AG04449 (cell line): ENCODE data around the gene TP73.

Source experiments
- CTCF ChIA-PET: fragments of 350-600 bp; formaldehyde crosslinking; extraction: SDS; loops from one replicate; lab custom pipeline; 2021; ENCODE audit warnings: antibody characterized with exemption; lab: Yijun Ruan, JAX
- POLR2A ChIA-PET: fragments of 400-600, 350-600 bp; formaldehyde crosslinking; extraction: SDS; loops from one replicate; lab custom pipeline; 2020; ENCODE audit warnings: antibody characterized with exemption, inconsistent platforms; lab: Yijun Ruan, JAX
- DNase-seq: peaks from one replicate; pipeline ENCODE4 v3.0.0-alpha.2; 2010; ENCODE audit warnings: low read depth, low spot score
- H3K4me3 ChIP-seq: 2 replicates; pipeline ENCODE4 v1.5.1; 2011; ENCODE audit warnings: low read depth, mild to moderate bottlenecking, control low read depth, low read length
- CTCF ChIP-seq: IDR thresholded peaks from one replicate; pipeline ENCODE4 v1.5.1; 2011; ENCODE audit warnings: mild to moderate bottlenecking, moderate library complexity, low read length, control low read depth, inconsistent platforms; ENCODE audit not compliant: insufficient read depth; ENCODE audit errors: missing control alignments

Gene TP73

GRCh38 chr1:3623441-3624199 lies 28.7 kb upstream of the TP73 start:
- POLR2A ChIA-PET: interaction anchor here (0.6 to 0.7 kb wide), 2 partner anchors 16 to 516 kb away, joined by 3 read pairs; no protein-coding TSS in a partner anchor
- DNase-seq: no peak

GRCh38 chr1:3624200-3625136 lies 27.8 kb upstream of the TP73 start, which contains the start of gene TPRG1L:
TPRG1L (plus strand) TSS chr1:3625015; CDS start chr1:3625073, 58 bp downstream.
- no peak for TF ChIP-seq CTCF
- H3K4me3 ChIP-seq: peak within 1 kb of the TSS; percentile 94

More at GRCh38 chr1:3623441-3624199, 28.7 kb upstream of the TP73 start:
- CTCF ChIA-PET: interaction anchor here (0.9 to 6.4 kb wide), 10 partner anchors 12 to 171 kb away, joined by 3 to 166 read pairs (median 6); no protein-coding TSS in a partner anchor
- peak overlapping the region; percentile 94 for H3K4me3 ChIP-seq
- no peak for TF ChIP-seq CTCF

GRCh38 chr1:3625151-3625907 lies 27.0 kb upstream of the TP73 start:
- ChIA-PET CTCF (interaction anchor here (1.0 to 2.3 kb wide), 2 partner anchors 135 to 172 kb away, joined by 5 to 8 read pairs; no protein-coding TSS in a partner anchor), POLR2A (no interaction called here)
- no peak for DNase-seq
- H3K4me3 ChIP-seq: peak overlapping the region; percentile 68
- no peak for TF ChIP-seq CTCF

More at GRCh38 chr1:3624200-3625136, 27.8 kb upstream of the TP73 start, which contains the start of gene TPRG1L:
- POLR2A ChIA-PET: interaction anchor here (0.6 kb wide), 1 partner anchor 517 kb away, joined by 3 read pairs; no protein-coding TSS in a partner anchor
- CTCF ChIA-PET: interaction anchor here (0.6 to 6.4 kb wide), 9 partner anchors 16 to 172 kb away, joined by 3 to 166 read pairs (median 6); no protein-coding TSS in a partner anchor
- DNase-seq: peak; percentile 34

- no peak for TF ChIP-seq CTCF
- POLR2A ChIA-PET: no interaction called here
- CTCF ChIA-PET: interaction anchor here (0.6 to 2.3 kb wide), 3 partner anchors 135 to 218 kb away, joined by 3 to 8 read pairs (median 5); no protein-coding TSS in a partner anchor
- H3K4me3 ChIP-seq: peak overlapping the region; percentile 68; the same call in 1 of the 2 replicates
- DNase-seq: no peak
Observed at GRCh38 chr1:3626025-3626424, 26.3 kb upstream of the TP73 start.

GRCh38 chr1:3627515-3628253 lies 24.6 kb upstream of the TP73 start:
- TF ChIP-seq CTCF: no peak
- ChIA-PET POLR2A (no interaction called here), CTCF (interaction anchor here (1.0 to 7.0 kb wide), 4 partner anchors 8 to 175 kb away, joined by 3 to 43 read pairs (median 6); partner anchors contain the start of gene WRAP73)
- no peak overlapping the region for H3K4me3 ChIP-seq
- no peak for DNase-seq
